GM21528 (cell line): ENCODE results near the gene RPE.

Experiments used
- ATAC-seq: cut with Tn5 transposase; IDR thresholded peaks from one replicate; pipeline ENCODE4 v1.9.1; 2021; ENCODE audit warnings: mild to moderate bottlenecking, moderate library complexity; ENCODE audit not compliant: unreplicated experiment, low FRiP score

Gene RPE

DNA sequence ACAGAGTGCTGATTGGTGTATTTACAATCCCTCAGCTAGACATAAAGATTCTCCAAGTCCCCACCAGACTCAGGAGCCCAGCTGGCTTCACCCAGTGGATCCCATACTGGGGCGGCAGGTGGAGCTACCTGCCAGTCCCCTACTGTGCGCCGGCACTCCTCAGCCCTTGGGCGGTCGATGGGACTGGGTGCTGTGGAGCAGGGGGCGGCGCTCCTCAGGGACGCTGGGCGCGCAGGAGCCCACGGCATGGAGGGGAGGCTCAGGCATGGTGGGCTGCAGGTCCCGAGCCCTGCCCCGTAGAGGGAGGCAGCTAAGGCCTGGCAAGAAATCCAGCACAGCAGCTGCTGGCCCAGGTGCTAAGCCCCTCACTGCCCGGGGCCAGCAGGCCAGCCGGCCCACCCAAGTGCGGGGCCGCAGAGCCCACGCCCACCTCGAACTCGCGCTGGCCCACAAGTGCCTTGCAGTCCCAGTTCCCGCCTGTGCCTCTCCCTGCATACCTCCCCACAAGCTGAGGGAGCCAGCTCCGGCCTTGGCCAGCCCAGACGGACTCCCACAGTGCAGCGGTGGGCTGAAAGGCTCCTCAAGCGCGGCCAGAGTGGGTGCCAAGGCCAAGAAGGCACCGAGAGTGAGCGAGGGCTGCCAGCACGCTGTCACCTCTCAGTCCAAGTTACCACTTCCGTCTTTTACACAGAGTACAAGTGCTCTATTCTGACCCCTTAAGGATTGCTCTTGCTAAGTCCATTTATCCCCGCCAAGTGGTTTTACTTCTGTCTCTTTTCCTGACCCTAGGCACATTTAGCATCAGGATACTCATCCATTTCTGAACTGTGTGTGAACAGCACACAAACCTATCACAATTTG lies 1.7 kb upstream of the RPE start:
- no peak for ATAC-seq

- no peak for ATAC-seq
Observed at GRCh38 chr2:210003359-210003758, 921 bp downstream of the RPE start.

DNA sequence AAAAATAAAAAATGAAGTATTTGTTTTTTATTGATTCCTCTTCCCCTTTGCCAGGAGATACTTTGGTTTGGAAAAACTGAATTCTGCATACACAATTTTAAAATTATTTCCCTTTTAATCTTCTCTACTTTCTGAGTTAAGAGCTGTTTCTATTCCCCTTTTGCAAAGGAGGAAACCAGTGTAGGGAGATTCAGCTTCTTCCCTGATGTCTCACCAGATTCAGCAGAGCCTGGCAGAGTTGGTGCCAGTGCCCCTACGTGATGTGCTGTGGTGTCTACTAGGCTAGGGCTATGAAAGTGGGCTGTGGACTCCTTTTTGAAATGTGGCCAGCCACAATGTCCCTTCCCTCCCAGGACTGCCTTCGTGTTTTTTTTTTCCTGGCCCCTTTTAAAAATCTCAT lies 2.4 kb downstream of the RPE start:
- ATAC-seq: no peak

- ATAC-seq: no peak
Observed at GRCh38 chr2:210007895-210008294, 5.5 kb downstream of the RPE start.

DNA sequence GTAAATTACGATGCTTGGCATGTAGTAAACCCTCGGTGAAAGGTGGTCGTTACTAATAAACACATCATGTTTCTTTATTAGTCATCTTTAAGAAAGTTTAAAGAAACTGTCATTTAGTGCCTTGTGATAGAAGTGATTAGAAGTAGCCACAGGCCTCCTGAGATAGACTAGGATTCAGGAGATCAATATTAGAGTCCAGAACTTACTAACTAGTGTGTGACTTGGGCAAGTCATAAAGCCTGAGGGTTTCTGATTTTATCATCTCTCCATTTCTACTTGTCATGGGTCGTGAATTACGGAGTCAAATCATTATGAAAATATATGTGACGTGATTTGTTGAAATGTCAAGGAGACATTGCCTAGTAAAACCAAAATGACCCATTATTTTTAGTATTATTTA lies 6.7 kb downstream of the RPE start:
- ATAC-seq: no peak

- no peak for ATAC-seq
Observed at GRCh38 chr2:210009896-210010295, 7.5 kb downstream of the RPE start.

DNA sequence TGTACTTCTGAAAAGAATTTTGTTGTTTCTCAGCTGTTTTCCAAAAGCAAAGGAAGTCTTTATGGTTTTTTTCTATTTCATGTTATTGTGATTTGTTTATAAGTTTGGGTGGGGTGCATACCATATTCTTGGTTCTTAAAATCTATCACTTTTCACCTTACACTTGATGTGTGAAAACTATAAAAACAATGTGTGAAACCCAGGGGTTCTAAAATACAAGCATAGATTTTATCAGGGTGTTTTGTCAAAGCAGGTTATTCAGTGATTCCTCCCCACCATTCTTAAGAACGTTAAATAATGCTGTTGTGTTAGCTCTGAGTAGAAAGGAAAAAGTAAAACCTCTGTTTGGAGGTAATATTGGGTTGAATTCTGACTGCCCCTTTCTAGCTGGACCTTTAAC lies 17.7 kb downstream of the RPE start:
- no peak for ATAC-seq

GRCh38 chr2:210022824-210023223 lies 20.4 kb downstream of the RPE start:
- ATAC-seq: no peak

- no peak for ATAC-seq
Observed at GRCh38 chr2:210027608-210028007, 25.2 kb downstream of the RPE start.

- ATAC-seq: no peak
Observed at GRCh38 chr2:210028178-210028577, 25.7 kb downstream of the RPE start.

GRCh38 chr2:210034087-210034683 lies 31.7 kb downstream of the RPE start:
- ATAC-seq: no peak

DNA sequence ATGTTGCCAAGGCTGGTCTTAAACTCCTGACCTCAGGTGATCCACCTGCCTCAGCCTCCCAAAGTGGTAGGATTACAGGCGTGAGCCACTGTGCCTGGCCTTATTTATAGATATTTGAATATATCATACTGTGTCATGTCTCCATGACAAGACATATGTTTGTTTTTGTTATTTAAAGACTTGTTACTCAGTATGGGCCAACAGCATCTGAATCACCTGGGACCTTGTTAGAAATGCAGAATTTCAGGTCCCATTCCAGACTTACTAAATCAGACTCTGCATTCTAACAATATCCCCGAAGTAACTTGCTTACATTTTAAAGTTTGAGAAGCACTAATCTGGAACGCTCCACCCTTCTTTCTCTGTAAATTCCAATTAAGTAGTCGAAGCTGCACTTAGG lies 33.2 kb downstream of the RPE start:
- ATAC-seq: no peak

GRCh38 chr2:210038078-210038477 lies 35.6 kb downstream of the RPE start:
- no peak for ATAC-seq

- no peak for ATAC-seq
Observed at GRCh38 chr2:210046851-210047500, 44.5 kb downstream of the RPE start.

DNA sequence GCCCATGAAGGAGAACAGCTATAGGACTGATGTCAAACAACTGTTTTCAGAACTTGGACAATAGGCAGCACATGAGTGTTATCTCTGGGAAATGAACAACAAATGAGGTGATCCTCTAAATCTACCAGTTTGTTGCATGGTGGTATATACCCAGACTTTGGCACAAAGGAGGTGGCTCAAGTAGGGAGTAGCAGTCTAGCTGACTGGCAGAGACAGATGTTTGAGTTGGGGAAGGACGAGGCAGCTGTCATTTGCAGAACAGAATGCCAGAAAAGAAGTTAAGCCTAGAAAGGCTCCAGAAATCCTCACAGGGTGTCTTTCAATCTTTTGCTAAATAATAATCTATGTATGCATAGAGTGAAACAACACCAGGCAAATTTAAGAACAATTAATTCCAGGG lies 47.4 kb downstream of the RPE start:
- no peak for ATAC-seq

GRCh38 chr2:210050885-210051284 lies 48.4 kb downstream of the RPE start:
- ATAC-seq: no peak

- no peak for ATAC-seq
Observed at GRCh38 chr2:210054696-210055095, 52.3 kb downstream of the RPE start.

DNA sequence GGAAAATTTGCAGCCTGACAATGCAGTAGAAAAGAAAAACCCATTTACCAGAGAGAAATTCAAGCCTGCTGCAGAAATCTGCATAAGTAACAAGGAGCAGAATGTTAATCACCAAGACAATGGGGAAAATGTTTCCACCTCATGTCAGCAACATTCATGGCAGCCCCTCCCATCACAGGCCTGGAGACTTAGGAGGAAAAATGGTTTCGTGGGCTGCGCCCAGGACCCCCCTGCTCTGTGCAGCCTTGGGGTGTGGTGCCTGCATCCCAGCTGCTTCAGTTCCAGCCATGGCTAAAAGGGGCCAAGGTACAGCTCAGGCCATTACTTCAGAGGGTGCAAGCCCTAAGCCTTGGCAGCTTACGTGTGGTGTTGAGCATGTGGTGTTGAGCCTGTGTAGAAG lies 53.4 kb downstream of the RPE start:
- ATAC-seq: no peak

DNA sequence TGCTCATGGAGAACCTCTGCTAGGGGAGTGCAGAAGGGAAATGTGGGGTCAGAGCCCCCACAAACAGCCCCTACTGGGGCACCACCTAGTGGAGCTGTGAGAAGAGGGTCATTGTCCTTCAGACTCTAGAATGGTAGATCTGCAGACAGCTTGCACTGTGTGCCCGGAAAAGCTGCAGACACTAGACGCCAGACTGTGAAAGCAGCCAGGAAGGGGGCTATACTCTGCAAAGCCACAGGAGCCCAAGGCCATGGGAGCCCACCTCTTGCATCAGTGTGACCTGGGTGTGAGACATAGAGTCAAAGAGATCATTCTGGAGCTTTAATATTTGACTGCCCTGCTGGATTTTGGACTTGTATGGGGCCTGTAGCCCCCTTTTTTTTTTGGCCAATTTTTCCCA lies 60.9 kb downstream of the RPE start:
- ATAC-seq: no peak
